ENCODE results near the gene IFTAP. TPM values are rescaled to one million over a fixed set of nuclear protein-coding genes. Genes with fewer than 3 reads are reported as not detected.

IFTAP gene
- total RNA-seq, 1 experiment from 2014 or later = 19.9 TPM

DNA sequence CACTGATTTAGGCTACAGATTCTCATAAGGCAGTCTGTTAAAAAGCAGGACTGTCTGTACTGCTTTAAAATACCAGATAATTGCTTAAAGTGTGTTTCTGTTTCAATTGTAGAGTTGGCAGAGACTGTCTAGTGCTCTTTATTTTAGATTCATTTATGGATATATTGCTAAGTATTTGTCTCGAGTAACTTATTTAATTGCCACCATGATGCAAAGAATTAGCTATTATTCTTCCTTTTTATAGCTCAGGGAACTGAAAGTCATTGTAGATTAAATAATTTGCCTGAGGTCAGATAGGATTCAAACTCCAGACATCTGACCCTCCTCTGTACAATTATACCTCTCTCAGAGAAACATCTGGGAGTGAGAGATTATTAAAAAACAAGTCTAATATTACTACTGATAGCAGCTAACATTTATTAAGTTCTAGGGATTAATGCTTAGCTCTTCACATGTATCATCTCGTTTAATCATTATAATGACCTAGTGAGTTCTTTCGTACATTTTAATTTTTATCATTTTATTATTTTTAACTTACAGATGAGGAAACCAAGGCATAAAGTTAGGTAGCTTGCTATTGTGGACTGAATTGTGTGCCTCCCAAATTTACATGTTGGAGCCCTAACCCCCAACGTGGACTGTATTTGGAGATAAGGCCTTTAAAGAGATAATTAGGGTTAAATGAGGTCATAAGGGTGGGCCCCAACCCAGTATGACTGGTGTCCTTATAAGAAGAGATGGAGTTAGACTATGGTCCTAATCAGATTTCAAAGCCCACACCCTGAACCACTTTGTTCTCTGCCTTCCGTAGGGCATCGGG lies 23.5 kb downstream of the IFTAP start:
- Histone ChIP-seq H3K79me1 (ENCODE audit: insufficient read depth, low read depth, low read length, poor library complexity, severe bottlenecking) (no peaks in the 10 kb centered on the region), H3K23ac (ENCODE audit: insufficient read length, low read depth, low read length) (no peak overlapping the region), H3K9ac (ENCODE audit: extremely low read depth, insufficient read length, low read length) (no peak overlapping the region), H3K4me2 (ENCODE audit: insufficient read depth, insufficient read length, low read length) (no peak overlapping the region), H4K8ac (replicated peaks; ENCODE audit: insufficient read length, low read depth, low read length) (no peak overlapping the region), H3K27me3 (ENCODE audit: insufficient read depth, low read length) (no peaks in the 10 kb centered on the region), H4K20me1 (ENCODE audit: control insufficient read depth, insufficient read depth, insufficient read length) (no peaks in the 10 kb centered on the region), H4K91ac (ENCODE audit: insufficient read length, low read depth, low read length) (no peak overlapping the region), H2BK120ac (ENCODE audit: low read depth, low read length, poor library complexity, severe bottlenecking) (no peak overlapping the region), H3K9me3 (ENCODE audit: control insufficient read depth, low read depth, low read length) (no peaks in the 10 kb centered on the region), H3K23me2 (ENCODE audit: insufficient read length, low read depth, low read length, poor library complexity, severe bottlenecking) (no peaks in the 10 kb centered on the region), H3K4ac (ENCODE audit: low read depth, low read length) (no peak overlapping the region), H3K4me1 (ENCODE audit: insufficient read depth, low read length) (no peaks in the 10 kb centered on the region), H2BK5ac (ENCODE audit: insufficient read length, low read length) (no peak overlapping the region), H3K18ac (ENCODE audit: insufficient read length, low read depth, low read length) (no peak overlapping the region), H2BK20ac (ENCODE audit: low read depth, low read length, poor library complexity, severe bottlenecking) (no peak overlapping the region), H3K14ac (ENCODE audit: insufficient read depth, low read length) (no peak overlapping the region), H2BK15ac (ENCODE audit: low read depth, low read length) (no peak overlapping the region), H4K5ac (ENCODE audit: insufficient read length, low read depth, low read length) (no peak overlapping the region), H3K27ac (ENCODE audit: insufficient read length, low read depth, low read length) (no peak overlapping the region), H3T11ph (ENCODE audit: low read length) (no peak overlapping the region), H3K56ac (ENCODE audit: insufficient read length, low read depth, low read length) (no peak overlapping the region), H3K79me2 (ENCODE audit: insufficient read depth, low read length) (no peaks in the 10 kb centered on the region), H2AK5ac (ENCODE audit: insufficient read length, low read length) (no peak overlapping the region), H2AFZ (ENCODE audit: low read length) (no peak overlapping the region), H2BK12ac (ENCODE audit: insufficient read length, low read depth, low read length) (no peak overlapping the region)
- Mint-ChIP-seq H3K27me3 (ENCODE audit: low read depth) (no peaks in the 10 kb centered on the region; the same call in 1 of the 2 replicates), H3K4me3 (no peak overlapping the region), H3K27ac (no peak overlapping the region), H3K4me1 (no peaks in the 10 kb centered on the region), H3K9me3 (no peaks in the 10 kb centered on the region; a peak in 1 of 5 replicates), H3K36me3 (ENCODE audit: insufficient read depth in 1 of 3, low read depth in 3 of 3) (peaks cover 0 to 1% (median 0%) of the 10 kb centered on the region in 3 experiments; a peak in 1 of 7 replicates)
- TF ChIP-seq, protein P1, sequence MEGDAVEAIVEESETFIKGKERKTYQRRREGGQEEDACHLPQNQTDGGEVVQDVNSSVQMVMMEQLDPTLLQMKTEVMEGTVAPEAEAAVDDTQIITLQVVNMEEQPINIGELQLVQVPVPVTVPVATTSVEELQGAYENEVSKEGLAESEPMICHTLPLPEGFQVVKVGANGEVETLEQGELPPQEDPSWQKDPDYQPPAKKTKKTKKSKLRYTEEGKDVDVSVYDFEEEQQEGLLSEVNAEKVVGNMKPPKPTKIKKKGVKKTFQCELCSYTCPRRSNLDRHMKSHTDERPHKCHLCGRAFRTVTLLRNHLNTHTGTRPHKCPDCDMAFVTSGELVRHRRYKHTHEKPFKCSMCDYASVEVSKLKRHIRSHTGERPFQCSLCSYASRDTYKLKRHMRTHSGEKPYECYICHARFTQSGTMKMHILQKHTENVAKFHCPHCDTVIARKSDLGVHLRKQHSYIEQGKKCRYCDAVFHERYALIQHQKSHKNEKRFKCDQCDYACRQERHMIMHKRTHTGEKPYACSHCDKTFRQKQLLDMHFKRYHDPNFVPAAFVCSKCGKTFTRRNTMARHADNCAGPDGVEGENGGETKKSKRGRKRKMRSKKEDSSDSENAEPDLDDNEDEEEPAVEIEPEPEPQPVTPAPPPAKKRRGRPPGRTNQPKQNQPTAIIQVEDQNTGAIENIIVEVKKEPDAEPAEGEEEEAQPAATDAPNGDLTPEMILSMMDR (conservative IDR thresholded peaks at IDR 0.05) = no peak
- no peak for DNase-seq
- WGBS (ENCODE audit: extremely low coverage, insufficient read length, low lambda C conversion rate) = no CpG with 5 or more reads among the region's 6 CpGs

All from H9 (cell line).